WTC11 (cell line): Measurements from ENCODE around the gene KLHL29. TPM values are rescaled to one million over a fixed set of nuclear protein-coding genes. Genes with fewer than 3 reads are reported as not detected.

Experiments used
- ATAC-seq: fragments of 200-7000 bp; cut with Tn5 transposase; 2 replicates; pipeline ENCODE4 v1.10.0; 2021; ENCODE audit warnings: mild to moderate bottlenecking, moderate library complexity
- CTCF ChIA-PET: fragments of 300-600 bp; sonication (Branson Sonifier 250); formaldehyde crosslinking; loops from one replicate; lab custom pipeline; 2021; ENCODE audit warnings: antibody characterized with exemption; lab: Charles Lee
- POLR2A ChIA-PET: fragments of 350-600 bp; sonication (Branson Sonifier 250); formaldehyde crosslinking; loops from one replicate; lab custom pipeline; 2021; ENCODE audit warnings: antibody characterized with exemption; lab: Charles Lee
- DNase-seq: peaks from one replicate; pipeline ENCODE4 v3.0.0; 2021; ENCODE audit warnings: low spot score
- H3K27ac Mint-ChIP-seq: 2 replicates; pipeline ENCODE4 v1.8.0; 2021; ENCODE audit warnings: mixed read lengths
- H3K27me3 Mint-ChIP-seq: 2 replicates; pipeline ENCODE4 v1.8.0; 2021; ENCODE audit warnings: low read depth, mild to moderate bottlenecking, moderate library complexity, mixed read lengths
- H3K36me3 Mint-ChIP-seq: 2 replicates; pipeline ENCODE4 v1.8.0; 2021; ENCODE audit warnings: mixed read lengths
- H3K4me1 Mint-ChIP-seq: 2 replicates; pipeline ENCODE4 v1.8.0; 2022; ENCODE audit warnings: mixed read lengths
- H3K4me3 Mint-ChIP-seq: 2 replicates; pipeline ENCODE4 v1.8.0; 2021; ENCODE audit warnings: mild to moderate bottlenecking, moderate library complexity, mixed read lengths
- H3K9me3 Mint-ChIP-seq: 2 replicates; pipeline ENCODE4 v1.8.0; 2021; ENCODE audit warnings: mixed read lengths
- ATF2 ChIP-seq: sonication (generic); formaldehyde crosslinking; IDR thresholded peaks from 2 replicates; pipeline ENCODE4 v1.8.1; 2022; ENCODE audit warnings: low read depth, missing genetic modification reagents, borderline replicate concordance
- CREM ChIP-seq: sonication (generic); formaldehyde crosslinking; IDR thresholded peaks from 2 replicates; pipeline ENCODE4 v1.8.1; 2022; ENCODE audit warnings: mild to moderate bottlenecking, missing genetic modification reagents, moderate library complexity
- EMX1 ChIP-seq: fragments of 250-450 bp; sonication (Bioruptor Pico); IDR thresholded peaks from 2 replicates; pipeline ENCODE4 v1.8.0; 2021; ENCODE audit warnings: mild to moderate bottlenecking
- ESRRA ChIP-seq: sonication (generic); formaldehyde crosslinking; IDR thresholded peaks from 2 replicates; pipeline ENCODE4 v1.8.1; 2022; ENCODE audit warnings: mild to moderate bottlenecking, missing genetic modification reagents, borderline replicate concordance
- FOXK1 ChIP-seq: sonication (generic); formaldehyde crosslinking; IDR thresholded peaks from 2 replicates; pipeline ENCODE4 v1.8.0; 2022; ENCODE audit warnings: mild to moderate bottlenecking, moderate library complexity, missing genetic modification reagents
- GRHL2 ChIP-seq: fragments of 250-450 bp; sonication (Bioruptor Pico); IDR thresholded peaks from 2 replicates; pipeline ENCODE4 v1.8.0; 2022; ENCODE audit warnings: mild to moderate bottlenecking, moderate library complexity; ENCODE audit not compliant: insufficient replicate concordance, severe bottlenecking
- KAT7 ChIP-seq: sonication (generic); formaldehyde crosslinking; IDR thresholded peaks from 2 replicates; pipeline ENCODE4 v1.8.1; 2023; ENCODE audit warnings: missing genetic modification reagents, mild to moderate bottlenecking, borderline replicate concordance
- NFE2L1 ChIP-seq: sonication (generic); formaldehyde crosslinking; IDR thresholded peaks from 2 replicates; pipeline ENCODE4 v1.8.1; 2023; ENCODE audit warnings: missing genetic modification reagents
- NR2C2 ChIP-seq: sonication (generic); formaldehyde crosslinking; IDR thresholded peaks from 2 replicates; pipeline ENCODE4 v1.8.0; 2022; ENCODE audit warnings: mild to moderate bottlenecking, missing genetic modification reagents
- PREB ChIP-seq: sonication (generic); formaldehyde crosslinking; IDR thresholded peaks from 2 replicates; pipeline ENCODE4 v1.8.1; 2022; ENCODE audit warnings: mild to moderate bottlenecking, missing genetic modification reagents, moderate library complexity, borderline replicate concordance
- RORB ChIP-seq: fragments of 250-450 bp; sonication (Bioruptor Pico); IDR thresholded peaks from 2 replicates; pipeline ENCODE4 v1.9.0; 2021; ENCODE audit warnings: mild to moderate bottlenecking
- SMAD3 ChIP-seq: sonication (generic); formaldehyde crosslinking; IDR thresholded peaks from 2 replicates; pipeline ENCODE4 v1.8.0; 2022; ENCODE audit warnings: missing genetic modification reagents, mild to moderate bottlenecking, borderline replicate concordance
- SOX15 ChIP-seq: fragments of 250-450 bp; sonication (Bioruptor Pico); IDR thresholded peaks from 2 replicates; pipeline ENCODE4 v1.9.0; 2021; ENCODE audit warnings: mild to moderate bottlenecking
- SP1 ChIP-seq: sonication (generic); formaldehyde crosslinking; conservative IDR thresholded peaks from 2 replicates; pipeline ENCODE4 v1.8.1; 2022; ENCODE audit warnings: missing genetic modification reagents
- STAT6 ChIP-seq: sonication (generic); formaldehyde crosslinking; conservative IDR thresholded peaks from 2 replicates; pipeline ENCODE4 v1.8.1; 2023; ENCODE audit warnings: mild to moderate bottlenecking, low read depth, missing genetic modification reagents, moderate library complexity
- TCF7 ChIP-seq: sonication (generic); formaldehyde crosslinking; IDR thresholded peaks from 2 replicates; pipeline ENCODE4 v1.8.0; 2022; ENCODE audit warnings: mild to moderate bottlenecking, low read depth, missing genetic modification reagents, moderate library complexity
- TP53 ChIP-seq: sonication (generic); formaldehyde crosslinking; IDR thresholded peaks from 2 replicates; pipeline ENCODE4 v1.8.1; 2023; ENCODE audit warnings: mild to moderate bottlenecking, missing genetic modification reagents
- USF1 ChIP-seq: sonication (generic); formaldehyde crosslinking; IDR thresholded peaks from 2 replicates; pipeline ENCODE4 v1.8.0; 2022; ENCODE audit warnings: mild to moderate bottlenecking, missing genetic modification reagents
- ZMAT4 ChIP-seq: fragments of 250-450 bp; sonication (Bioruptor Pico); IDR thresholded peaks from 2 replicates; pipeline ENCODE4 v1.9.0; 2021; ENCODE audit warnings: mild to moderate bottlenecking
- ZNF396 ChIP-seq: fragments of 250-450 bp; sonication (Bioruptor Pico); IDR thresholded peaks from 2 replicates; pipeline ENCODE4 v1.8.0; 2021; ENCODE audit warnings: mild to moderate bottlenecking, moderate library complexity, borderline replicate concordance
- ZNF423 ChIP-seq: fragments of 250-450 bp; sonication (Bioruptor Pico); IDR thresholded peaks from 2 replicates; pipeline ENCODE4 v2.1.2; 2022; ENCODE audit warnings: mild to moderate bottlenecking, moderate library complexity
- total RNA-seq: library from RNA; stranded (reverse); gene quantifications from 3 replicates; pipeline ENCODE4 v1.2.3, GENCODE V29; 2021

Gene KLHL29
- total RNA-seq, 1 experiment from 2014 or later: 7.1 TPM

GRCh38 chr2:23649819-23650218 lies 264.8 kb downstream of the KLHL29 start:
- Mint-ChIP-seq H3K36me3 (no peaks in the 10 kb centered on the region), H3K9me3 (no peaks in the 10 kb centered on the region), H3K27ac (no peak overlapping the region)
- TF ChIP-seq EMX1 (CRISPR knock-in tag): no peak
- TF ChIP-seq, all 79 proteins: peak for 0
- DNase-seq: no peak
- ATAC-seq: no peak
- Mint-ChIP-seq H3K4me3 (no peak overlapping the region), H3K27me3 (no peaks in the 10 kb centered on the region; the same call in none of the 2 replicates), H3K4me1 (peaks cover 5% of the 10 kb centered on the region; the same call in 1 of the 2 replicates)
- CTCF ChIA-PET: no interaction called here
- POLR2A ChIA-PET: no interaction called here

GRCh38 chr2:23651187-23652080 lies 266.5 kb downstream of the KLHL29 start:
- DNase-seq: no peak
- ATAC-seq: no peak
- H3K27me3 Mint-ChIP-seq: peaks cover 3% of the 10 kb centered on the region
- TF ChIP-seq GRHL2 (no peak), ESRRA (no peak), ZNF396 (no peak), RORB (no peak), ZMAT4 (CRISPR knock-in tag) (no peak)
- H3K9me3 Mint-ChIP-seq: no peaks in the 10 kb centered on the region
- H3K4me3 Mint-ChIP-seq: no peak overlapping the region
- H3K27ac Mint-ChIP-seq: no peak overlapping the region
- no peaks in the 10 kb centered on the region for H3K4me1 Mint-ChIP-seq
- ChIA-PET CTCF (no interaction called here), POLR2A (no interaction called here)
- H3K36me3 Mint-ChIP-seq: no peaks in the 10 kb centered on the region

- CTCF ChIA-PET: no interaction called here
- DNase-seq (no peak), ATAC-seq (no peak)
- no peaks in the 10 kb centered on the region for H3K9me3 Mint-ChIP-seq
- no peak overlapping the region for H3K4me3 Mint-ChIP-seq
- H3K27me3 Mint-ChIP-seq: peaks cover 3% of the 10 kb centered on the region
- no peak overlapping the region for H3K27ac Mint-ChIP-seq
- no peaks in the 10 kb centered on the region for H3K36me3 Mint-ChIP-seq
- H3K4me1 Mint-ChIP-seq: no peaks in the 10 kb centered on the region
- TF ChIP-seq SP1 (CRISPR knock-in tag): no peak
- no peak for TF ChIP-seq ZMAT4 (CRISPR knock-in tag)
- TF ChIP-seq NR2C2: no peak
- no peak for TF ChIP-seq USF1
- TF ChIP-seq KAT7 (CRISPR knock-in tag): no peak
- no peak for TF ChIP-seq PREB
- TF ChIP-seq SMAD3 (CRISPR knock-in tag): no peak
- TF ChIP-seq SOX15: no peak
- no peak for TF ChIP-seq FOXK1 (CRISPR knock-in tag)
- POLR2A ChIA-PET: no interaction called here
Measured at GRCh38 chr2:23653326-23653725, 268.3 kb downstream of the KLHL29 start.

GRCh38 chr2:23654756-23655155 lies 269.8 kb downstream of the KLHL29 start:
- Mint-ChIP-seq H3K27me3 (peaks cover 3% of the 10 kb centered on the region), H3K4me3 (no peak overlapping the region), H3K27ac (no peak overlapping the region), H3K4me1 (no peaks in the 10 kb centered on the region), H3K9me3 (no peaks in the 10 kb centered on the region), H3K36me3 (no peaks in the 10 kb centered on the region)
- DNase-seq (no peak), ATAC-seq (no peak)
- POLR2A ChIA-PET: no interaction called here
- CTCF ChIA-PET: interaction anchor here (1.3 to 3.6 kb wide), 2 partner anchors 19 to 30 kb away, joined by 5 to 11 read pairs; no protein-coding TSS in a partner anchor
- TF ChIP-seq ZNF423 (CRISPR knock-in tag): no peak
- TF ChIP-seq CREM (CRISPR knock-in tag): no peak
- no peak for TF ChIP-seq STAT6 (CRISPR knock-in tag)
- TF ChIP-seq NFE2L1 (CRISPR knock-in tag): no peak
- TF ChIP-seq ATF2: no peak
- no peak for TF ChIP-seq TCF7 (CRISPR knock-in tag)
- no peak for TF ChIP-seq GRHL2
- TF ChIP-seq TP53: no peak
